NCI-H2081 (cell line): Measurements from ENCODE around the gene KRT78.
A peak's percentile ranks its signal among the peaks of the same experiment; 100 is the strongest.
"Not testable (repeated sequence)": the region's sequence is repeated elsewhere in the genome, so short reads cannot be mapped to it uniquely, and the experiment has no call there.

ENCODE experiments used
- DNase-seq, 2 experiments: peaks; one replicate each; lab custom pipeline; 2025; lab: John Stamatoyannopoulos, UW

Gene KRT78

DNA sequence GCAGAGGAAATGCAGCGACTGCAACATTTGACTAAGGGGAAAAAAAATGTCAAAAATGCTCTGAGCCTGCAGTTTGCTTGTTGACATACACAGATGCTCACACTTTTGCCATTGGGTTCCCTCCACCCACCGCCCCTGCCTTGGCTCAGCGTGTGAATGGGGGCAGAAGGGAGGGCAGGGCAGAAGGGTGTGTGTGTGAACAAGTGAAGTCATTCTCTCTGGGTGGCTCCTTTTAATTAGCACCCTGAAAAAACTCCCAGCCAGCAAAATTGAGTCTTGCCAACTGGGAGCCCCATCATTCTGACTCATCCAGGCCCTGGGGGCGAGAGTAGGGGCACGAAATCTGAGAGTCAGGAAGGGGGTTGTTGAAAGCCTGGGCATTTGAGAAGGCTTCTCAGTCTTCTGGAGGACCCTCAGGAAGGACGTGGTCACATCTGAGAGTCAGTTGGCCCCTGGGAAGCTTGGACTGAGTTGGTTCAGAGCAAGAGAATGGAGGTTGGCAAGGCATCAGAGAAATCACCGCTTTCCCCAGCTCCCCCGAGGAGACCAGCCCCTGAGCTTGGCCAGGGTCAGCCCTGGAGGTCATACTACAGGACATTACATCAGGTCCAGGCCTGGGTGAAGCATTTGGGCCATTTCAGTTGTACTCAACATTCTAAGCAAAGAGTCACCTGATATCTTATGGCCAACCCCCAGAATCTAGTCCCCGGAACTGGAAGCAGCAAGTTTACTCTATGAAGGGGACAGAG lies 22.7 kb upstream of the KRT78 start:
- DNase-seq = no peak

DNA sequence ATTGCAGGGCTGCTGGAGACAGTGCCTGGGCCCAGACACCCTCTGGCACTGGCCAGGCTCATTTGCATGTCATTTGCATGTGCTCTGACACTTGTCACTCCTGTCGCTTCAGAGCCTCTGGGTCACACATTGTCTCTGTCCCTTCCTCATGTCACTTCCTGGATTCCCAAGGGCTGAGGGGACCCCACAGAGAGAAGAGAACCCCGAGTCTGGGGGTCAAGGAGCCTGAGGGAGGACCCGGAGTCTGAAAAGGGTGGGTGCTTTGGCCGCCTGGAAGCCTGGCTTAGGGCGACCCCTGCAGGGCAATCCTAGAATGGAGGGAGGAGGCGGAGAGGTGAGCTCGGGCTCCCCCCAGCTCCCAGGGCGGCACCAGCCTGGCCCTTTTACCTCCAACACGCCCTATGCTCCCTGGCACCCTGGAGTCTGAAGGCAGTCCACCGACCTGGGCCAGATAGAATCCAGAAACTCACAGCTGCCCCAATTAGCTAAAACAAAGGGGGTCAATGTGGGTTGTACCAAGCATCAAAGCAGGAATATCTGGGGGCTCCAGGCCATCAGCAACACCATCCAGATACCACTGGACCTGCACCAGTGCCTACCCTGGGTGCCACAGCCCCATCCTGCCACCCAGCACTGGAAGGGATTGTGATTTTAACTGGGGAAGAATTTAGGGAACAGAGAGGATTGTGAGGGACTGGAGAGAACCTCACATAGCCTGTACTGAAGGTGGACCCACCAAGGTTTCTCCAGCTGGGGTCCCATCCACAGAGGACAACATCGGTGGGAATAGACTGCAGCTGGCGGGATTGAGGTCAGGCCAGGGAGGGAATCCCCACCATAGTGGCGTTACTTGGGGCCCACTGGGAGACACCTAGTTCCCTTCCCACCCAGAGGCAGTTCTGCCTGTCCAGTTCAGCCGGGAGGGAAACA lies 21.8 kb upstream of the KRT78 start:
- peak; percentile 47 to 58 for DNase-seq

DNA sequence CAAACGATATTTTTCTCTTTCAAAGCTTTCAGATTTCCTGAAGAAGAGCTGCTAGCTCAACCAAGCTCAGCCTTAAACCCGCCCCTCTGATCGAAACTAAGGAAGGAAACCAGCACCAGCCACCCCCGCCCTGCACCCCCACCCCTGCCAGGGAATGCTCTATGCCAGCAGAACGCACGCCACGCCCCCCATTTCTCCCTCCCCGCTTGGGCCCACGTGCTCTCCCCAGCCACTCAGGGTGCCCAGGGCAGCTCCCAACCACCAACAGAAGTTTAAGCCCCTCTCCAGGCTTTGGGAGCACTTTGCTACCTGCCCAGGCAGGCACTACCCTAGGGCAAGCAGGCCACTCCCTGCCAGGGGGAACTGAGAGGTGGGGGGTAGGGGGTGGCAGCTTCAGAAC lies 18.8 kb upstream of the KRT78 start:
- DNase-seq = no peak

DNA sequence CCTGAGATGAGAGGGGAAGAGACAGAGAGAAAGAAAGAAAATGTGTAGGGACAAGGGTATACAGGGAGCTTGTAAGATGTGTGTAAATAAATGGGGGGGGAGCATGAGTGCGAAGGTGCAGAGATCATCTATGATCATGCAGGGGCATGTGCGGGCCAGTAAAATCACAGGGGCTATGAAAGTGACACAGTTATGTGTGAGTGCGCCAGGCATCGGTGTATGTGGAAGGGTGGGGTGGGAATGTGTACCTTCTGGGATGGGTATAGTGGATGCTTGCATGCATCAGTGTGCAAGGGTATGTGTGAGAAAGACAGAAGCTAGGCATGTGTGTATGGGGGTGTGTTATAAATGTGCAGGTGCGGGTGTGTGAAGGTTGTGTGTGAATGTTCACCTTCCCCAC lies 18.4 kb upstream of the KRT78 start:
- no peak for DNase-seq

DNA sequence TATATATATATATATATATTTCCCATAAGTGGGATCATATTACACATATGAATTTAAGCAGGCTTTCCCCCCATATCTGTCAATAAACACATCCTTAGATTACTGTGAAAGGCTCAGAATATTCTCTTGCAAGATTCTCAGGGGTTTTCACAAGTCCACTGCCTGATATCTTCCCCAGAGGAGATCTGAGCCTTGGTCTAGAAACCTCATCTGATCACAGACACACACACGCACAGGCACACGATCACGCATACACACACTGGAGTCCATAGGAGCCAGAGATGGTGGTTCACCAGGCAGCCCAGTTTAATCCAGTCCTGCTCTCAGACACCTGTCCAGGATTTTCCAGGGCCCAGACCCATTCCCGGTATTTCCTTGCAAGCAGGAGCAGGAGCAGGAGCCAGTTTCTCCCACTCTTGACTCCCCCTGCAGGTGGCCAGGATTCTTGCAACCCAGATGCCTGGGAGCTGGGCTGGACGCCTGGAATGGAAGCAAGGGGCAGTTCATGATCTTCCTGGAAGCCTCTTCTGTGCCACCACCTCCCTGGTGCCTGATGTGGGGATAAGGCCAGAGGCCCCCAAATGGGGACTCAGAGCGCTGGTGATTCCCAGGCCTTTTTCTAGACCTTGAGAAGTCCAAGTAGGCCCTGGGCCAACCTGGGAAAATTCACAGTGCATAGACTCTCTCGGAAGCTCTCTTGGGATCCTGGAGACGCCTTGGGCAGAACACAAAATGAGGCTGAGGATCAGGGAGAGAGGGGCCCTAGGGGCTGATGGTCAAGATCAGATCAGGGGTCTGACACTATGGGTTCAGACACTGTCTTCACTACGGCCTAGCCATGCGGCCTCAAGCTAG lies 16.5 kb upstream of the KRT78 start:
- peak; percentile 66 to 71 for DNase-seq

DNA sequence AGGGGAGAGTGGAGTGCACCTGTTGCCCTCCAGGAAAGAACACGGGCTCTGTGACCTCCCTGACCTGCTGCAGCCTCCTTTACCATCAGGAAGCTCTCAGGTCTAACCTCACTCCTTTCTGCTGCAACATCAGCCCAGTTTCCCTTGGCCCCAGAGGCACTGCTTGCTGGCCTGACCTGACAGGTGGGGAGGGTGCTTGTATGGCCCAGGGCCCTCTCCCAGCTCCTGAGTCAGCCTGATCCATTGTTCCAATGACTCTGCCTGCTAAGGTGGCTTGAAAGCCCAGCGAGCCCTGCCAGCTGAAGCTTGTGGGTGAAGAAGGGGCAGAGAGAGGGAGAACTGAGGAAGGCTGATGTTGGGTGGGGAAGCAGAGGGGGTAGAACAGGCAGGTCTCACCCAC lies 13.2 kb upstream of the KRT78 start:
- DNase-seq = no peak

DNA sequence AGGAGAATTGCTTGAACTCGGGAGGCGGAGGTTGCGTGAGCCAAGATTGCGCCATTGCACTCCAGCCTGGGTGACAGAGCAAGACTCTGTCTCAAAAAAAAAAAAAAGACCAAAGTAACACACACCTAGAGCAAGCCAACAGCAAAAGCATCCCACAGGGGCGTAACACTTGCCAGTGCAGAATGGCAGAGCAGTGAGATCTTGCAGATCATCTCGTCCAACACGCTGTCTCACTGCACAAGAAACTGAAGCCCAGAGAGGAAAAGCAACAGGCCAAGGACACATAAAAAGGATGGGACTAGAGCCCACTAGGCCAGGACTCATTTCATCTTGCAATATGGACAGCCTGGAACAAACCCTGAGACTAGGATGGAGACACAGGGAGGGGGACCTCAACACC lies 12.7 kb upstream of the KRT78 start:
- no peak for DNase-seq

DNA sequence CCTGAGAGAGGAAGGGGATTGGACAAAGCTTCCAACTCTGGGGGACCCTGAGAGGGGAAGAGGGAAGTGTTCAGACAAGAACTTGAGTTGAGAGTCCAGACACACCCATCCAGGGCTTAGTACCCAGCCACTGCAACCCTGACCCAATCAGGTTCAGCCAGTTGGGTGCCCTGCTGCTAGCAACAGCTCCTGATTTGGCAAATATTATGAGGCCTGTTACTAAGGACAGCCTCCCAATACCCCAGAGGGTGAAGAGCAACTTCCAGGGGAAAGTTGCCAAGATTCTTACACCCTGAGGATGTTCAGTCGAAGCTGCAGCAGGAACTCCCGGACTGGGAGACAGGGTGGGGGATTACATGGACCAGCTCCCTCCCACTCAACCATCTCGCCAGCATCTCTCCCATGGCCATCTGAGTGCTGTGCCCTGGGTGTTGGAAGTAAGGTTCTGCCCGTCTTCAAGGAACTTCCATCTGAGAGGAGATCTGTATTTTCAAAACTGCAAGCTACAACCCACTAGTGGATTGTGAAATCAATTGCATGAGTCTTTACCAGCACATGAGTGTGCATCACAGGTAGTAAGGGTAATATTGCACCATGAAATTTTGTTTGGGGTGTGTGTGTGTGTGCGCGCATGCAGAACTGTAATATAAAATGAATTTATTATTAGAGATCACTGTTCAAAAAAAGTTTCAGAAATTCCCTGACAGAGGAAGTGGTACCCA lies 11.5 kb upstream of the KRT78 start:
- no peak for DNase-seq

DNA sequence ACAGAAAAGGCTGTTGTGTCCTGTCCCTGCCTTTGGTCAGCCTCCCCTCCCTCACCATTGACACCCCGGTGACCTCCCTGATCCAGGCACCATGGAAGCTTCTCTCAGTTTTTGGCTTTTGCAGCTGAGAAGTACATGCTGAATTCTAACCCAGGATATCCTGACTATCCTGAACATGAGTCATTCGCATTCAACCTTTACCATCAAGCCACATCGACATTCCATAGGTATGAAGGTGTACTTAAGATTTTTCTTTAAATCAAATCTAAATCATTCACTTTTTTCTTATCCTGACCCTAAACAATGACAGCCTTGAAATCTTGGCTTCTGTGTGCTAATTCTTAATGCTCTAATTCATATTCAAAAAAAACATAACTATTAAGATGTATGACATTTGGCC lies 8.7 kb upstream of the KRT78 start:
- DNase-seq = no peak

DNA sequence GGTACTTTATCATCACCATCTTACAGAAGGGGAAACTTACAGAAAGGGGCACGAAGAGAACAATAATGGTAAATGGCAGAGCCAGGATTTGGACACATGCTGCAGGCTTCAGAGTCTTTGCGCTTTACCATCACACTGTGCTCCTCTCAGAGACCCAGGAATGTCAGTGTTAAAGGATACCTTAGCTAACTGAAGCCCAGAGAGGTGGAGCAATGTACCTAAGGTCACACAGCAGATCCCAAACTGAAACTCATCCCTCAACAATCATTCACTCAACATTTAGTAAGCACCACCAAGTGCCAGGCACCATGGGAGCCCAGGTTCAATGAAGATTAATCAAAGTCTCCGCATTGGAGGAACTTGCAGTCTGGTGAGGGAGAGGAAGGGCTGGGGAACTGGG lies 8.0 kb upstream of the KRT78 start:
- no peak for DNase-seq

DNA sequence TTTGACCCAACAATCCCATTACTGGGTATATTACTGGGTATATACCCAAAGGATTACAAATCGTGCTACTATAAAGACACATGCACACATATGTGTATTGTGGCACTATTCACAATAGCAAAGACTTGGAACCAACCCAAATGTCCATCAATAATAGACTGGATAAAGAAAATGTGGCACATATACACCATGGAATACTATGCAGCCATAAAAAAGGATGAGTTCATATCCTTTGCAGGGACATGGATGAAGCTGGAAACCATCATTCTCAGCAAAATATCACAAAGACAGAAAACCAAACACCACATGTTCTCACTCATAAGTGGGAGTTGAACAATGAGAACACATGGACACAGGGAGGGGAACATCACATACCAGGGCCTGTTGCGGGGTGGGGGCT lies 7.3 kb upstream of the KRT78 start:
- not testable (repeated sequence) for DNase-seq

DNA sequence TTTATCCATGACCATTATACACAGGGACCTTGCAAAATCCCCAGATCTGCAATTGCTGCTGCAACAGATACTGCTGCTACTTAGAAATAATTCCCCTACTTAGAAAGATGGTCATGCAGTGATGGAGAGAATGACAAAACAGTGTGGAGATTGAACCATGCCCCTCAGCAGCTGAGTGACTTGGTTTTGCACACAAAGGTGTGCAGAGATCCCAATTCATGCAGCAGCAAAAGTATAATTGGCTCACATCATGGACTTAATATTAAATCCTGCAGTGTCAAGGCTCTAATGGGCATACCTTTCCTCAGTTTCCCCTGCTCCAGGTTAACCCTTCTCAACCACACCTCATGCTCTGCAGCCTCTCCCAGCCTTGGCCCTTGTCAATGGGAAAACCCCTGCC lies 3.0 kb upstream of the KRT78 start:
- DNase-seq = no peak

DNA sequence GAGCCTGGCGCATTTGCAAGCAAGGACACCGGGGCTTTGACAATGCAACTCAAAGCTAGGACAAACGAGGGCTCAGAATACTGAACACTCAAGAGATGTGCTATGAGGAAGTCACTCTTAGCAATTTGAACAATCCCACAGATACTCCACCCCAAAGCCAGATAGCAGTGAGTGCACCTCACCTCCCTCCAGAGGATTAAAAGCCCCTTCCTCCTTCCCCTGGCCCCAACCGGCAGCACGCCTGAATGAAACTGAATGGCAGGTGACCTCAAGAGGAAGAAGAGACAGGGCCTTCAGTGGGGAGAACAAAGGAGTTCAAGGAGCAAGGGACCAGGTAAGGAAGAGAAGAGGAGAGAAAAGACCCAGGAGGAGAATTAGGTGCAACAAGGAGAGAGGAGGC lies 1.9 kb upstream of the KRT78 start:
- no peak for DNase-seq

DNA sequence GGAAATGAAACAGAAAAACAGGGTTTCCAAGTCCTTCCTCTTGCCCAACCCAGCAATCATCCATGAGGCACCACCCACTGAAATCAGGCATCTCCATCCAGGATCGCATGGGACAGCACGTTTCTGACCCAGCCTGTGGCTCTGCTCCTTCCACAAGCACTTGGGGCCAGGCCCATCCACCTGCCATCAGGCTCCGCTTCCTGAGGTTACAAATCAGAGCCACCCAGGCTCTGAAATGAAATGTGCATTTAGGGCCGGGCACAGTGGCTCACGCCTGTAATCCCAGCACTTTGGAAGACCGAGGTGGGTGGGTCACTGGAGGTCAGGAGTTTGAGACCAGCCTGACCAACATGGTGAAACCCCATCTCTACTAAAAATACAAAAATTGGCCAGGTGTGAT lies 717 bp upstream of the KRT78 start:
- no peak for DNase-seq

DNA sequence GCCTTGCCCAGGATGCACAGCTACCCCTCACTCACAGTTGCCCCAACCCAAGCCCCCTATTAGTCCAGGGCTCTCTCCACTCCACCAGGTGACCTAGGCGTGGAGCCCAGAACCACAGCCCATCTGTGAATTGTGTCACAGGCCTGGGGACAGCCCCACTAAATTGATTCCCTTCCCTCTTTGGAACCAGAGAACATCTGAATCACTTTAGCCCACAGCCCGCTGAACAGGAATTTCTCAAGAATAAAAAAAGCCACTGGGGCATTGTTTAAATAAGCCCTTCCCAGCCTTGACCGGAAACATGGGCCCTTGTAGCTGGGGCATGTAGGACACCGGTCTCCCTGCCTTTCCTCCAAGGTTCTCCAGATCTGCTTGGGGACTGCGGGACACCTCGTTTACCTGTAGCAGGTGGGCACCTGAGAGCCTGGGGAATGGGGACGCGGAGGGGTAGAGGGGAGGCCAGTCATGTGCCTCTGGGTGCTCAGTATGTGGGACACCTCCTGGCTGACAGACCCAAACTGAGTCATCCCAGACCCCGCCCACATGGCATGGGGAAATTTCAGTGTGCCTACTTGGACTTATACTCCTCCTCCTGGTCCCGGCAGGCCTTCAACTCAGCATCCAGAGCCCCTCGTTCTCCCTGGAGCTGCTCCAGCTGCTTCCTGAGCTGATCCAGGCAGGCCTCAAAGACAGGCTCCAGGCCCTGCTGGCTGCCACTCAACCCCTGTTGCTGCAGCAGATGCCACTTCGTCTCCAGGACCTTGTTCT lies 1.3 kb downstream of the KRT78 start:
- DNase-seq = no peak

DNA sequence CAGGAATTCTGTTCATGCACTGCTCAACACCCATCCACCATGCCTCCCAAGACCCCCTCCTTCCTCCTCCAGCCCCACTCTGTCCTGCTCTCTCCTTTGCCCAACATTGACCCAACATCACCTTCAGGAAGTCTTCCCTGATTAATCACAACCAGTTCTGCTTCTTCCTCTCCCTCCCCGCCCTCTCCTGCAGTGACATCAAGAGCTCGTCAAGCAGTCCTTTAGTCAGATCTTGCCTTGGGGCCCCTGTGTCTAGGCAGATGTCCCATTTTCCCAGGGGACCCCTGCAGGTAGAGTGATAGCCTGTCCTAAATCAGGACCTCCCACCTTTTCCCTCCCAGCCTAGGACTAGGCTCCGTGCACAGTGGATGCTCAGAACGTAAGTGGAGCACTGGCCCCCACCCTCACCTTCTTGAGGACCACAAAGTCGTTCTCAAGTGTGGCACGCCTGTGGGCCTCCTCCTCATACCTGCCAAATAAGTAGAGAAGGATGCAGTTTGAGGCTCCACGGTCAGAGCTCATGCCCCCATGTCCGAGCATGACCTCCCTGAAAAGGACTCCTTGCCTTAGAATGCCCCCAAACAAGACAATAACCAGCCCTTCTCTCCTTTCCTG lies 2.3 kb downstream of the KRT78 start:
- no peak for DNase-seq

DNA sequence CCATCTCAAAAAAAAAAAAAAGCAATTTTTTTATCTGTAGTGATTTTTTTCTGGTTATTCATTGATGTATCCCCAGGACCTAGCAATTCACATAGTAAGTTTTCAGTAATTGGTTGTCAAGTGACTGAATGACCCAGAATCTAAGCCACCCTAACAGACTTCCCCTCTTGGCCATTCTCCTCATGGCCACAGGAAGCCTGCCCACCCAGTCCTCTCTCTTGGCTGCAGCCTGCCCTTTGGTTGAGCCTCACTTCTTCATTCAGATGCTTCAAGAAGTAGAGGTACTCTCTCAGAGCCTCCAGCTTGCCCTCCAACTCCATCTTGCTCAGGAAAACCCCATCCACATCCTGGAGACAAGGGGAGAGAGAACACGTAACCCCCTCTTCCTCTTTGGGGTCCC lies 2.8 kb downstream of the KRT78 start:
- no peak for DNase-seq

DNA sequence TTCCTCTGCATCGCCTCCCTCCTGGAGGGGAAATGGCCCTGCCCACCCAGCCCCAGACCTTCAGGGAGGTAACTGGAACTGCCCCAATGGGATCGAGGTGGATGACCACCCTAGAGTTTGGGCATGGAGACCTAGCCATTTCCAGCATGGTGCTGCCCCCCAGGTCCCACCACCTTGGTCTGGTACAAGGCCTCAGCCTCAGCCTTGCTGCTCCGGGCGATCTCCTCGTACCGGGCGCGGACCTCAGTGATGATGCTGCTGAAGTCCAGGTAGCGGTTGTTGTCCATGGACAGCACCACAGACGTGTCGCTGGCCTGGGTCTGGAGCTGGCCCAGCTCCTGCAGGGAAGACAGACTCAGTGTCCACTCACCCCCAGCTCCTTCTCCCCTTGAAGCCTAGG lies 4.4 kb downstream of the KRT78 start:
- DNase-seq = no peak

DNA sequence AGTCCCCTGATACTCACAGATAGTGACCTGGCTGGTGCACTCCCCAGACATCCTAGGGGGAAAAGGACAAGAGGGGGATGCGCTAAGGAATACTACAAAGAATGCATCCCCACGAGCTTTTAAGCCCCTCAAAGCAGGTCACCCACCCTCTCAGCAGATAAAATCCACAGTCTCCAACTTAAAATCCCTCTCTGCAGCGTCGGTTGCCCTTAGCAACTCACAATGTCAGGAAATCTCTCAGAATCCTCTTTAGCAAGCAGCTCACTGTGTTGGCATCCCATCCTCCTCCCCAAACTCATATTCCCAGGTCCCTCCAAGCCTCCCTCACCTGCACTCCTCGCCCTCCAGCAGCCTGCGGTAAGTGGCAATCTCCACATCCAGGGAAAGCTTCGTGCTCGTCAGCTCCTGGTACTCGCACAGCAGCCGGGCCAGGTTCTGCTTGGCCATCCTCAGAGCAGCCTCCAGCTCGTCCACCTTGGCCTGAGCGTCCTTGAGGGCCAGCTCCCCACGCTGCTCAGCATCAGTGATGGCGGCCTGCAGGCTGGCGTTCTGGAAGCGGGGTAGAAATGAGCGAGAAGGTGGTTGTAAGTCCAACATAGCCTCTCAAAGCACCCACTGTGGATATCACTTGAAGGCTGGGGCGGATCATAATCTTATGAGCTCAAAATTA lies 9.2 kb downstream of the KRT78 start:
- no peak for DNase-seq
